Lower lobe of right lung (tissue), 2 donors: ENCODE data around the gene ROBO1. TPM values are rescaled to one million over a fixed set of nuclear protein-coding genes. Genes with fewer than 3 reads are reported as not detected.

Experiments used
- ATAC-seq, 2 donors: fragments of 200-7000 bp; cut with Tn5 transposase; one replicate each; pipeline ENCODE4 v1.9.1; 2020 to 2022; ENCODE audit warnings: mild to moderate bottlenecking in 2 of 2, moderate library complexity in 2 of 2
- DNase-seq: peaks from one replicate; pipeline ENCODE4 v3.0.0-alpha.2; 2020
- H3K27ac ChIP-seq: fragments of 200-600 bp; one replicate; pipeline ENCODE4 v1.8.0; 2022
- H3K27me3 ChIP-seq: fragments of 200-600 bp; one replicate; pipeline ENCODE4 v1.8.0; 2022; ENCODE audit warnings: low read depth
- H3K36me3 ChIP-seq: fragments of 200-600 bp; one replicate; pipeline ENCODE4 v1.8.0; 2022; ENCODE audit warnings: mild to moderate bottlenecking
- H3K4me1 ChIP-seq: fragments of 200-600 bp; one replicate; pipeline ENCODE4 v1.8.0; 2022
- H3K4me3 ChIP-seq: fragments of 200-600 bp; one replicate; pipeline ENCODE4 v1.8.0; 2022; ENCODE audit warnings: mild to moderate bottlenecking
- H3K9me3 ChIP-seq: fragments of 200-600 bp; one replicate; pipeline ENCODE4 v1.8.0; 2022
- CTCF ChIP-seq: fragments of 200-600 bp; IDR thresholded peaks from one replicate; pipeline ENCODE4 v1.8.0; 2022; ENCODE audit warnings: antibody characterized with exemption, mild to moderate bottlenecking
- intact Hi-C: fragments of 100-400 bp; cut with DNase I; formaldehyde crosslinking; loops from one replicate; pipeline ENCODE4 v1.11.0; 2022
- total RNA-seq: library from RNA; stranded (reverse); fragmentation: NEBNext Ultra II Directional; extraction: Animal tissue kit (Norgen Biotek cat#: 25700); gene quantifications from one replicate; pipeline ENCODE4 v1.2.1, GENCODE V29; 2021
- donor health status: DM: no; HTN: yes; CAD: no; lungs with severe emphysema.

The ROBO1 gene
- total RNA-seq, 1 donor from 2014 or later, result 14.8 TPM

- Histone ChIP-seq H3K27ac (no peak overlapping the region), H3K27me3 (no peaks in the 10 kb centered on the region), H3K4me3 (no peak overlapping the region), H3K36me3 (no peaks in the 10 kb centered on the region), H3K9me3 (no peaks in the 10 kb centered on the region), H3K4me1 (no peaks in the 10 kb centered on the region)
- intact Hi-C loops, result no loop called here
- DNase-seq (no peak), ATAC-seq (no peak)
- TF ChIP-seq CTCF, result no peak
Measured at GRCh38 chr3:79558943-79559342, 208.9 kb downstream of the ROBO1 start.

GRCh38 chr3:79555655-79556054 is 212.1 kb downstream of the ROBO1 start:
- TF ChIP-seq CTCF, result no peak
- no peak for DNase-seq

GRCh38 chr3:79551997-79552396 is 215.8 kb downstream of the ROBO1 start:
- Histone ChIP-seq H3K4me3 (no peak overlapping the region), H3K27ac (no peak overlapping the region), H3K9me3 (no peaks in the 10 kb centered on the region), H3K36me3 (no peaks in the 10 kb centered on the region), H3K4me1 (no peaks in the 10 kb centered on the region), H3K27me3 (no peaks in the 10 kb centered on the region)
- TF ChIP-seq CTCF, result no peak
- intact Hi-C loops, result no loop called here
- DNase-seq (no peak), ATAC-seq (no peak)

More at GRCh38 chr3:79555655-79556054, 212.1 kb downstream of the ROBO1 start:
- H3K4me1 ChIP-seq, result no peaks in the 10 kb centered on the region
- H3K36me3 ChIP-seq, result no peaks in the 10 kb centered on the region
- intact Hi-C loops, result no loop called here
- H3K27me3 ChIP-seq, result no peaks in the 10 kb centered on the region
- H3K27ac ChIP-seq, result no peak overlapping the region
- no peak overlapping the region for H3K4me3 ChIP-seq
- H3K9me3 ChIP-seq, result no peaks in the 10 kb centered on the region
- no peak for ATAC-seq

GRCh38 chr3:79551321-79551892 is 216.4 kb downstream of the ROBO1 start:
- no peak for ATAC-seq
- intact Hi-C loops, result no loop called here
- Histone ChIP-seq H3K27ac (no peak overlapping the region), H3K27me3 (no peaks in the 10 kb centered on the region), H3K4me1 (no peaks in the 10 kb centered on the region), H3K9me3 (no peaks in the 10 kb centered on the region), H3K36me3 (no peaks in the 10 kb centered on the region), H3K4me3 (no peak overlapping the region)
- no peak for DNase-seq
- TF ChIP-seq CTCF, result no peak

GRCh38 chr3:79543218-79543982 is 224.4 kb downstream of the ROBO1 start:
- DNase-seq (no peak), ATAC-seq (no peak)
- intact Hi-C loops, result no loop called here
- Histone ChIP-seq H3K4me3 (no peak overlapping the region), H3K4me1 (no peaks in the 10 kb centered on the region), H3K27ac (no peak overlapping the region), H3K9me3 (no peaks in the 10 kb centered on the region), H3K27me3 (no peaks in the 10 kb centered on the region), H3K36me3 (no peaks in the 10 kb centered on the region)
- TF ChIP-seq CTCF, result no peak
